GM23338 (cell line): ENCODE results near the gene SYCE1L. TPM values are rescaled to one million over a fixed set of nuclear protein-coding genes. Genes with fewer than 3 reads are reported as not detected.

ENCODE experiments used
- CTCF ChIP-seq, 2 experiments: fragments of 200-600 bp in 1 of 2; sonication (generic) in 1 of 2; conservative IDR thresholded peaks; 2 replicates each; pipeline versions ENCODE4 v1.5.1 to v1.6.1; 2016 to 2017; ENCODE audit warnings: antibody characterized with exemption in 2 of 2, low read depth in 2 of 2, mild to moderate bottlenecking in 2 of 2, moderate library complexity in 1 of 2
- ETS1 ChIP-seq: IDR thresholded peaks from 2 replicates; pipeline ENCODE4 v1.6.1; 2016; ENCODE audit warnings: antibody characterized with exemption
- EZH2 ChIP-seq: fragments of 200-600 bp; sonication (generic); IDR thresholded peaks from one replicate; pipeline ENCODE4 v1.8.0; 2017; ENCODE audit warnings: antibody characterized with exemption, mild to moderate bottlenecking, low read depth; ENCODE audit not compliant: unreplicated experiment
- EZH2phosphoT487 ChIP-seq: fragments of 200-600 bp; sonication (generic); IDR thresholded peaks from one replicate; pipeline ENCODE4 v1.8.1; 2018; ENCODE audit warnings: antibody characterized with exemption; ENCODE audit not compliant: unreplicated experiment
- NANOG ChIP-seq: IDR thresholded peaks from 2 replicates; pipeline ENCODE4 v1.6.1; 2016; ENCODE audit warnings: antibody characterized with exemption, borderline replicate concordance
- STAT1 ChIP-seq: IDR thresholded peaks from one replicate; pipeline ENCODE4 v1.6.1; 2016; ENCODE audit warnings: antibody characterized with exemption; ENCODE audit not compliant: unreplicated experiment
- ZNF331 ChIP-seq: fragments of 250-450 bp; sonication (Bioruptor Pico); IDR thresholded peaks from 2 replicates; pipeline ENCODE4 v1.5.0; 2020; ENCODE audit warnings: low read depth, mild to moderate bottlenecking, moderate library complexity
- ZNF462 ChIP-seq: fragments of 250-450 bp; sonication (Bioruptor Pico); IDR thresholded peaks from 2 replicates; pipeline ENCODE4 v1.5.0; 2020; ENCODE audit warnings: mild to moderate bottlenecking, moderate library complexity
- polyA plus RNA-seq: library from polyadenylated mRNA; unstranded; fragments of >200 nt; fragmentation: Nextera tagmentation; extraction: Ambion mirVana; gene quantifications from 2 replicates; pipeline ENCODE4 v1.2.1, GENCODE V29; 2016
- total RNA-seq: library from RNA; depleted of rRNA; stranded (reverse); fragments of >200 nt; shearing (Covaris generic); gene quantifications from 2 replicates; pipeline ENCODE4 v1.2.3, GENCODE V29; 2014

Gene SYCE1L
- total and polyA plus RNA-seq, 2 experiments from 2014 or later, result 3.9 to 5.9 TPM

- TF ChIP-seq ZNF462 (no peak), CTCF (conservative IDR thresholded peaks at IDR 0.05; ENCODE audit: low read depth in 2 of 2) (no peak), EZH2 (no peak), ETS1 (no peak), ZNF331 (no peak), STAT1 (no peak), EZH2phosphoT487 (no peak), NANOG (no peak)
Measured at GRCh38 chr16:77194295-77195231, 4.6 kb upstream of the SYCE1L start (continued).
